GM23248 (cell line): ENCODE measurements around the gene SH3RF2. TPM values are rescaled to one million over a fixed set of nuclear protein-coding genes. Genes with fewer than 3 reads are reported as not detected.
A peak's percentile ranks its signal among the peaks of the same experiment; 100 is the strongest.

Experiments used
- DNase-seq: peaks from one replicate; pipeline ENCODE4 v3.0.0-alpha.2; 2015
- H2AFZ ChIP-seq: fragments of 200-600 bp; sonication (generic); 2 replicates; pipeline ENCODE4 v1.6.1; 2016; ENCODE audit warnings: antibody characterized with exemption
- H3F3A ChIP-seq: fragments of 200-600 bp; sonication (generic); 2 replicates; pipeline ENCODE4 v1.6.1; 2016; ENCODE audit warnings: mild to moderate bottlenecking, antibody characterized with exemption, mixed run types; ENCODE audit not compliant: insufficient read depth
- H3K27ac ChIP-seq: fragments of 200-600 bp; sonication (generic); 2 replicates; pipeline ENCODE4 v1.5.1; 2016; ENCODE audit warnings: mild to moderate bottlenecking
- H3K27me3 ChIP-seq: fragments of 200-600 bp; sonication (generic); replicated peaks from 2 replicates; pipeline ENCODE4 v1.6.1; 2016; ENCODE audit warnings: mild to moderate bottlenecking; ENCODE audit not compliant: insufficient read depth
- H3K36me3 ChIP-seq: fragments of 200-600 bp; sonication (generic); 2 replicates; pipeline ENCODE4 v1.6.1; 2016; ENCODE audit warnings: low read depth, mild to moderate bottlenecking
- H3K4me1 ChIP-seq: fragments of 200-600 bp; sonication (generic); 2 replicates; pipeline ENCODE4 v1.6.1; 2016; ENCODE audit warnings: mild to moderate bottlenecking; ENCODE audit not compliant: insufficient read depth
- H3K4me2 ChIP-seq: fragments of 200-600 bp; sonication (generic); one replicate; pipeline ENCODE4 v1.6.1; 2016; ENCODE audit warnings: mild to moderate bottlenecking; ENCODE audit not compliant: unreplicated experiment
- H3K4me3 ChIP-seq: fragments of 200-600 bp; sonication (generic); 2 replicates; pipeline ENCODE4 v1.5.1; 2016; ENCODE audit warnings: mild to moderate bottlenecking
- H3K79me2 ChIP-seq: fragments of 200-600 bp; sonication (generic); 2 replicates; pipeline ENCODE4 v1.6.1; 2016; ENCODE audit warnings: mild to moderate bottlenecking; ENCODE audit not compliant: insufficient read depth
- H3K9ac ChIP-seq: fragments of 200-600 bp; sonication (generic); 2 replicates; pipeline ENCODE4 v1.6.1; 2016; ENCODE audit warnings: mild to moderate bottlenecking
- H3K9me2 ChIP-seq: fragments of 200-600 bp; sonication (generic); 2 replicates; pipeline ENCODE4 v1.6.1; 2016; ENCODE audit warnings: mixed run types, mild to moderate bottlenecking, moderate library complexity; ENCODE audit not compliant: insufficient read depth
- H3K9me3 ChIP-seq: fragments of 200-600 bp; sonication (generic); one replicate; pipeline ENCODE4 v1.6.1; 2017; ENCODE audit warnings: low read depth
- H4K20me1 ChIP-seq: fragments of 200-600 bp; sonication (generic); 2 replicates; pipeline ENCODE4 v1.6.0; 2016; ENCODE audit not compliant: insufficient read depth
- EZH2 ChIP-seq: fragments of 200-600 bp; sonication (generic); IDR thresholded peaks from 2 replicates; pipeline ENCODE4 v1.6.1; 2018; ENCODE audit warnings: antibody characterized with exemption, mild to moderate bottlenecking; ENCODE audit not compliant: insufficient read depth, poor library complexity, severe bottlenecking
- EZH2phosphoT487 ChIP-seq: fragments of 200-600 bp; sonication (generic); IDR thresholded peaks from 2 replicates; pipeline ENCODE4 v1.6.1; 2018; ENCODE audit warnings: antibody characterized with exemption, moderate library complexity, mild to moderate bottlenecking, low read depth; ENCODE audit not compliant: insufficient read depth
- WGBS, 2 experiments: methylation state at CpG; one replicate each; pipeline ENCODE4 v1.1.6; 2015 to 2017; ENCODE audit warnings: low lambda C conversion rate in 2 of 2, low coverage in 1 of 2; ENCODE audit errors: missing lambda C conversion rate in 2 of 2; 5-methylcytosine and 5-hydroxymethylcytosine counted together
- in situ Hi-C: fragments of 300-500 bp; cut with MboI; formaldehyde crosslinking; loops from 2 replicates; pipeline ENCODE4 v1.15.0; 2020
- polyA plus RNA-seq: library from polyadenylated mRNA; unstranded; fragments of >200 nt; fragmentation: Nextera tagmentation; extraction: Ambion mirVana; gene quantifications from 2 replicates; pipeline ENCODE4 v1.2.1, GENCODE V29; 2016
- total RNA-seq: library from RNA; depleted of rRNA; stranded (reverse); fragments of >200 nt; shearing (Covaris generic); gene quantifications from 2 replicates; pipeline ENCODE4 v1.2.3, GENCODE V29; 2014

The SH3RF2 gene
- total and polyA plus RNA-seq, 2 experiments from 2014 or later = 0.21 TPM; not detected in 1

GRCh38 chr5:146005264-146005663 lies 68.9 kb downstream of the SH3RF2 start:
- H3K36me3 ChIP-seq = no peaks in the 10 kb centered on the region
- DNase-seq = no peak
- H3K4me2 ChIP-seq = no peak overlapping the region
- H3K27me3 ChIP-seq = peaks cover 4% of the 10 kb centered on the region
- no peak overlapping the region for H3K9ac ChIP-seq
- H3K4me1 ChIP-seq = no peaks in the 10 kb centered on the region
- H3F3A ChIP-seq = no peaks in the 10 kb centered on the region
- H3K79me2 ChIP-seq = no peaks in the 10 kb centered on the region
- H3K9me2 ChIP-seq = no peaks in the 10 kb centered on the region
- in situ Hi-C loops = no loop called here
- no peaks in the 10 kb centered on the region for H3K9me3 ChIP-seq
- no peak for TF ChIP-seq EZH2phosphoT487
- TF ChIP-seq EZH2 = no peak
- H2AFZ ChIP-seq = no peak overlapping the region
- no peak overlapping the region for H3K27ac ChIP-seq
- 21 to 42% methylated on average over 1 of the region's 1 CpG for WGBS, 2 experiments
- no peaks in the 10 kb centered on the region for H4K20me1 ChIP-seq
- no peak overlapping the region for H3K4me3 ChIP-seq

- H3K9me3 ChIP-seq = no peaks in the 10 kb centered on the region
- H3K9ac ChIP-seq = no peak overlapping the region
- H3K27ac ChIP-seq = no peak overlapping the region
- peaks cover 4% of the 10 kb centered on the region for H3K27me3 ChIP-seq
- no peaks in the 10 kb centered on the region for H3K9me2 ChIP-seq
- no peaks in the 10 kb centered on the region for H3F3A ChIP-seq
- no peaks in the 10 kb centered on the region for H3K36me3 ChIP-seq
- no peak overlapping the region for H2AFZ ChIP-seq
- in situ Hi-C loops = no loop called here
- no peaks in the 10 kb centered on the region for H3K4me1 ChIP-seq
- peak; percentile 7 for DNase-seq
- H3K4me3 ChIP-seq = no peak overlapping the region
- TF ChIP-seq EZH2phosphoT487 = no peak
- TF ChIP-seq EZH2 = no peak
- no peaks in the 10 kb centered on the region for H4K20me1 ChIP-seq
- H3K79me2 ChIP-seq = no peaks in the 10 kb centered on the region
- H3K4me2 ChIP-seq = no peak overlapping the region
Observed at GRCh38 chr5:146005723-146006122, 69.3 kb downstream of the SH3RF2 start.

- H3K4me3 ChIP-seq = no peak overlapping the region
- no peaks in the 10 kb centered on the region for H3K9me3 ChIP-seq
- TF ChIP-seq EZH2 (no peak), EZH2phosphoT487 (no peak)
- H3K9ac ChIP-seq = no peak overlapping the region
- no peaks in the 10 kb centered on the region for H3K79me2 ChIP-seq
- DNase-seq = no peak
- no peak overlapping the region for H3K27ac ChIP-seq
- no peaks in the 10 kb centered on the region for H3K9me2 ChIP-seq
- H3K4me1 ChIP-seq = no peaks in the 10 kb centered on the region
- WGBS, 2 experiments = 54 to 58% methylated on average over 6 of the region's 6 CpGs
- H3K4me2 ChIP-seq = no peak overlapping the region
- H3K36me3 ChIP-seq = no peaks in the 10 kb centered on the region
- no peaks in the 10 kb centered on the region for H4K20me1 ChIP-seq
- H2AFZ ChIP-seq = no peak overlapping the region
- no peaks in the 10 kb centered on the region for H3F3A ChIP-seq
- peaks cover 4% of the 10 kb centered on the region for H3K27me3 ChIP-seq
- in situ Hi-C loops = no loop called here
Observed at GRCh38 chr5:146006470-146007190, 70.3 kb downstream of the SH3RF2 start.

- in situ Hi-C loops = no loop called here
- Histone ChIP-seq H4K20me1 (no peaks in the 10 kb centered on the region), H3K79me2 (no peaks in the 10 kb centered on the region), H3K9me2 (no peaks in the 10 kb centered on the region), H3F3A (no peaks in the 10 kb centered on the region), H2AFZ (no peak overlapping the region), H3K9me3 (no peaks in the 10 kb centered on the region), H3K9ac (no peak overlapping the region), H3K4me1 (no peaks in the 10 kb centered on the region), H3K36me3 (no peaks in the 10 kb centered on the region), H3K4me3 (no peak overlapping the region), H3K27me3 (peaks cover 4% of the 10 kb centered on the region), H3K4me2 (no peak overlapping the region), H3K27ac (no peak overlapping the region)
- WGBS, 2 experiments = 49 to 54% methylated on average over 3 of the region's 3 CpGs
- peak; percentile 3 for DNase-seq
- TF ChIP-seq EZH2 (no peak), EZH2phosphoT487 (no peak)
Observed at GRCh38 chr5:146007270-146007669, 70.9 kb downstream of the SH3RF2 start.
